Thymus (tissue), 11 donors: ENCODE measurements around the gene CTLA4. TPM values are rescaled to one million over a fixed set of nuclear protein-coding genes. Genes with fewer than 3 reads are reported as not detected.
A peak's percentile ranks its signal among the peaks of the same experiment; 100 is the strongest.

Experiments
- DNase-seq, 9 donors: peaks; one replicate each; pipeline ENCODE4 v3.0.0-alpha.2; 2013; ENCODE audit warnings: low spot score in 9 of 9, low read depth in 6 of 9, missing footprints in 1 of 9
- H3K27ac ChIP-seq, 2 donors: one replicate each; pipeline ENCODE4 v1.5.1; 2013; ENCODE audit warnings: control low read depth in 1 of 2, low read depth in 1 of 2, low read length in 1 of 2, mild to moderate bottlenecking in 1 of 2, moderate library complexity in 1 of 2
- H3K27me3 ChIP-seq, 2 donors: one replicate each; pipeline ENCODE4 v1.5.1; 2013; ENCODE audit warnings: low read length in 1 of 2; ENCODE audit not compliant: control insufficient read depth in 2 of 2, insufficient read depth in 1 of 2
- H3K36me3 ChIP-seq, 2 donors: one replicate each; pipeline ENCODE4 v1.5.1; 2013; ENCODE audit warnings: low read length in 1 of 2, mild to moderate bottlenecking in 1 of 2, moderate library complexity in 1 of 2; ENCODE audit not compliant: control insufficient read depth in 2 of 2, insufficient read depth in 2 of 2
- H3K4me1 ChIP-seq, 2 donors: one replicate each; pipeline ENCODE4 v1.5.1; 2013; ENCODE audit warnings: low read length in 2 of 2; ENCODE audit not compliant: control insufficient read depth in 2 of 2, insufficient read depth in 2 of 2
- H3K4me3 ChIP-seq, 2 donors: one replicate each; pipeline ENCODE4 v1.5.1; 2013; ENCODE audit warnings: low read length in 2 of 2, control low read depth in 1 of 2, mild to moderate bottlenecking in 1 of 2
- H3K9me3 ChIP-seq, 2 donors: one replicate each; pipeline ENCODE4 v1.5.1; 2013; ENCODE audit warnings: low read length in 1 of 2, mild to moderate bottlenecking in 1 of 2; ENCODE audit not compliant: control insufficient read depth in 2 of 2, insufficient read depth in 1 of 2
- WGBS: extraction: QIAGEN DNeasy Blood & Tissue Kit; methylation state at CpG from one replicate; pipeline ENCODE4 v1.1.7; 2013; 5-methylcytosine and 5-hydroxymethylcytosine counted together
- polyA plus RNA-seq: library from polyadenylated mRNA; stranded (reverse); fragments of 200-250 nt; gene quantifications from one replicate; pipeline ENCODE4 v1.2.3, GENCODE V29; 2013
- total RNA-seq: library from RNA; stranded (reverse); fragments of 120-200 nt; gene quantifications from one replicate; pipeline ENCODE4 v1.2.4, GENCODE V29; 2013
- donor health status: healthy.

CTLA4 gene
- total and polyA plus RNA-seq, 2 donors, result 10.6 to 12.3 TPM

DNA sequence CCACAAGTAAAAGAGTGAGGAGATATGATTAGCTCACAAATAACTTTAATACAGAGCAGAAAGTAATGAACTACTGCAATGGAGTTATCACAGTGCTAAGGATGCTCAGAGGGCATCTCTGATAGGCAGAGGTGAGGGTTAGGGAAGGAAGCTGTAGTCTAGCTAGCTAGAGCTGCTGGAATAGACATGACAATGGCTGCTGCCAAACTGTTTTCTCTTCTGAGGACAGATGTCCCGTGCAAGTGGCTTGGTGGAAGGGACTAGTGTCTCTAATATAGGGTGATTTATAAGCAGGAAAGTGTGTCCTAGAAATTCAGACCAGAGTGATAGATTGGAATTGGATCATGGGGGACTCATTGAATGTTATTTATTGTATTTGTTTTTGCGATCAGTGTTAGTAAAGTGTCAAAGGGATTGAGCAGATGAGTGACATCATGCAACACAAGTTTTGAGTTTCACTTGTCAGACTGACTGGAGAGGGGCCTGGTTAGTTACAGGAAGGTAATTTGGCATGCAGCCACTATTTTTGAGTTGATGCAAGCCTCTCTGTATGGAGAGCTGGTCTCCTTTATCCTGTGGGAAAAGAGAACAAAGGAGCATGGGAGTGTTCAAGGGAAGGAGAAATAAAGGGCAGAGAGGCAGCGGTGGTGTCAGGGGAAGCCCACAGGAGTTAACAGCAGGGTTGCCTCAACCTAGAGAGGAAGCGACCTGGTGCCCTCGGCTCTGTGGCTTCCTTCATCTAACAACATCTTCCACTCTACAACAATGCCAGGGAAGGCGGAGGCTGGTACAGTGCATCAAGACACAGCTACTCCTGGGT, 1.9 kb downstream of the CTLA4 start:
- no peaks in the 10 kb centered on the region for H3K36me3 ChIP-seq
- peak overlapping the region in 1 of 2 donors; percentile 16 for H3K4me3 ChIP-seq
- peak overlapping the region; percentile 39 to 83 for H3K27ac ChIP-seq
- WGBS, result 70% methylated on average over 6 of the region's 6 CpGs
- peak in 6 of 9 donors; percentile 18 to 62 (median 24) for DNase-seq
- no peaks in the 10 kb centered on the region for H3K27me3 ChIP-seq
- peaks cover 5 to 21% of the 10 kb centered on the region in 2 donors for H3K4me1 ChIP-seq
- no peaks in the 10 kb centered on the region for H3K9me3 ChIP-seq

DNA sequence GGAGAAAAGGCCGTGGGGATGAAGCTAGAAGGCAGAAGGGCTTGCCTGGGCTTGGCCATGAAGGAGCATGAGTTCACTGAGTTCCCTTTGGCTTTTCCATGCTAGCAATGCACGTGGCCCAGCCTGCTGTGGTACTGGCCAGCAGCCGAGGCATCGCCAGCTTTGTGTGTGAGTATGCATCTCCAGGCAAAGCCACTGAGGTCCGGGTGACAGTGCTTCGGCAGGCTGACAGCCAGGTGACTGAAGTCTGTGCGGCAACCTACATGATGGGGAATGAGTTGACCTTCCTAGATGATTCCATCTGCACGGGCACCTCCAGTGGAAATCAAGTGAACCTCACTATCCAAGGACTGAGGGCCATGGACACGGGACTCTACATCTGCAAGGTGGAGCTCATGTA, 2.9 kb downstream of the CTLA4 start:
- no peak for DNase-seq
- Histone ChIP-seq H3K27ac (peak overlapping the region in 1 of 2 donors; percentile 64), H3K36me3 (no peaks in the 10 kb centered on the region), H3K4me1 (peaks cover 5 to 21% of the 10 kb centered on the region in 2 donors), H3K27me3 (no peaks in the 10 kb centered on the region), H3K4me3 (no peak overlapping the region), H3K9me3 (no peaks in the 10 kb centered on the region)
- 95% methylated on average over 9 of the region's 9 CpGs for WGBS

DNA sequence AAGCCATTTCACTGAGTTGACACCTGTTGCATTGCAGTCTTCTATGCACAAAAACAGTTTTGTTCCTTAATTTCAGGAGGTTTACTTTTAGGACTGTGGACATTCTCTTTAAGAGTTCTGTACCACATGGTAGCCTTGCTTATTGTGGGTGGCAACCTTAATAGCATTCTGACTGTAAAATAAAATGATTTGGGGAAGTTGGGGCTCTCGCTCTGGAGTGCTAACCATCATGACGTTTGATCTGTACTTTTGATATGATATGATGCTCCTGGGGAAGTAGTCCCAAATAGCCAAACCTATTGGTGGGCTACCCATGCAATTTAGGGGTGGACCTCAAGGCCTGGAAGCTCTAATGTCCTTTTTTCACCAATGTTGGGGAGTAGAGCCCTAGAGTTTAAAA, 3.4 kb downstream of the CTLA4 start:
- H3K27ac ChIP-seq, result peak overlapping the region in 1 of 2 donors; percentile 36
- WGBS, result 86% methylated on average over 2 of the region's 2 CpGs
- H3K36me3 ChIP-seq, result no peaks in the 10 kb centered on the region
- H3K4me1 ChIP-seq, result peaks cover 5 to 21% of the 10 kb centered on the region in 2 donors
- H3K27me3 ChIP-seq, result no peaks in the 10 kb centered on the region
- H3K9me3 ChIP-seq, result no peaks in the 10 kb centered on the region
- DNase-seq, result no peak
- no peak overlapping the region for H3K4me3 ChIP-seq

DNA sequence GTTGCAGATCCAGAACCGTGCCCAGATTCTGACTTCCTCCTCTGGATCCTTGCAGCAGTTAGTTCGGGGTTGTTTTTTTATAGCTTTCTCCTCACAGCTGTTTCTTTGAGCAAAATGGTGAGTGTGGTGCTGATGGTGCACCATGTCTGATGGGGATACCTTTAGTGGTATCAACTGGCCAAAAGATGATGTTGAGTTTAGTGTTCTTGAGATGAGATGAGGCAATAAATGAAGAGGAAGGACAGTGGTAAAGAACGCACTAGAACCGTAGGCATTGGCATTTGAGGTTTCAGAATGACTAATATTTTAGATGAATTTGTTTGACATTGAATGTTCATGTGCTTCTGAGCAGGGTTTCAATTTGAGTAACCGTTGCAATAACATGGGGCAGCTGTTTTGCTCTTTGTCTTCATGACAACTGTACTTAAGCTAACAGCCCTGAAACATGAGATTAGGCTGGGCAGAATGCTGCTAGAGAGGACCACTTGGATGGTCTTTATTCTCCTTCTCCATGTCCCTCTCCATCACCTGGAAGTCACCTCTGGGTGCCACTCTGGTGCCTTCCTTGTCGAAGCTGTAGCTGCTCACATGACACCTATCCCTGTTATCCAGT, 3.9 kb downstream of the CTLA4 start:
- H3K4me3 ChIP-seq, result no peak overlapping the region
- peak in 1 of 9 donors; percentile 31 for DNase-seq
- H3K27ac ChIP-seq, result peak overlapping the region in 1 of 2 donors; percentile 36

DNA sequence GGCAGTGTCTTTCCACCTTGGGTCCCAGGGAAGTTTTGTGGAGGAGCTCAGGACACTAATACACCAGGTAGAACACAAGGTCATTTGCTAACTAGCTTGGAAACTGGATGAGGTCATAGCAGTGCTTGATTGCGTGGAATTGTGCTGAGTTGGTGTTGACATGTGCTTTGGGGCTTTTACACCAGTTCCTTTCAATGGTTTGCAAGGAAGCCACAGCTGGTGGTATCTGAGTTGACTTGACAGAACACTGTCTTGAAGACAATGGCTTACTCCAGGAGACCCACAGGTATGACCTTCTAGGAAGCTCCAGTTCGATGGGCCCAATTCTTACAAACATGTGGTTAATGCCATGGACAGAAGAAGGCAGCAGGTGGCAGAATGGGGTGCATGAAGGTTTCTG, 5.9 kb downstream of the CTLA4 start:
- no peaks in the 10 kb centered on the region for H3K9me3 ChIP-seq
- no peak overlapping the region for H3K27ac ChIP-seq
- H3K36me3 ChIP-seq, result no peaks in the 10 kb centered on the region
- DNase-seq, result no peak
- H3K4me1 ChIP-seq, result peaks cover 3 to 14% of the 10 kb centered on the region in 2 donors
- H3K4me3 ChIP-seq, result no peak overlapping the region
- WGBS, result 93% methylated on average over 2 of the region's 2 CpGs
- H3K27me3 ChIP-seq, result no peaks in the 10 kb centered on the region

More for the DNA sequence above, 3.9 kb downstream of the CTLA4 start:
- 89% methylated on average over 6 of the region's 6 CpGs for WGBS
- no peaks in the 10 kb centered on the region for H3K27me3 ChIP-seq
- no peaks in the 10 kb centered on the region for H3K9me3 ChIP-seq
- no peaks in the 10 kb centered on the region for H3K36me3 ChIP-seq
- peaks cover 5 to 20% of the 10 kb centered on the region in 2 donors for H3K4me1 ChIP-seq

DNA sequence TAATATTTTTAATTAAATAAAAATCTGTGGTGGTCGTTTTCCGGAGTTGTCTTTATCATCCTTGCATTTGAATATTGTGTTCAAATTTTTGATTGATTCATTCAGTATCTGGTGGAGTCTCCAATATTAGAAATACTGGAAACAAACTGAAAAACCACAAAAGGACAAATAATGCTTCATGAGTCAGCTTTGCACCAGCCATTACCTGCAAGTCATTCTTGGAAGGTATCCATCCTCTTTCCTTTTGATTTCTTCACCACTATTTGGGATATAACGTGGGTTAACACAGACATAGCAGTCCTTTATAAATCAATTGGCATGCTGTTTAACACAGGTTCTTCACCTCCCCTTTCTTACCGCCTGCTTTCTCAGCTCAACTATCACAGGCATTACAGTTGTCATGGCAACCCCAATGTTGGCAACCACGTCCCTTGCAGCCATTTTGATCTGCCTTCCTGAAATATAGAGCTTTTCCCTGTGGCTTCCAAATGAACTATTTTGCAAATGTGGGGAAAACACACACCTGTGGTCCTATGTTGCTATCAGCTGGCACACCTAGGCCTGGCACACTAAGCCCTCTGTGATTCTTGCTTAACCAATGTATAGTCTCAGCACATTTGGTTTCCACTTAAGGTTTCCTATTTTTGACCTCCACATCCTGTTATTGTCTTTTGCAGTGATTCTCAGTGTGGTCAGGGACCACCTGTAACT, 6.5 kb downstream of the CTLA4 start:
- WGBS, result 83% methylated on average over 5 of the region's 5 CpGs
- Histone ChIP-seq H3K27ac (peak overlapping the region in 1 of 2 donors; percentile 47), H3K27me3 (no peaks in the 10 kb centered on the region), H3K4me3 (no peak overlapping the region), H3K9me3 (no peaks in the 10 kb centered on the region), H3K36me3 (no peaks in the 10 kb centered on the region), H3K4me1 (peaks cover 3 to 14% of the 10 kb centered on the region in 2 donors)
- DNase-seq, result no peak

DNA sequence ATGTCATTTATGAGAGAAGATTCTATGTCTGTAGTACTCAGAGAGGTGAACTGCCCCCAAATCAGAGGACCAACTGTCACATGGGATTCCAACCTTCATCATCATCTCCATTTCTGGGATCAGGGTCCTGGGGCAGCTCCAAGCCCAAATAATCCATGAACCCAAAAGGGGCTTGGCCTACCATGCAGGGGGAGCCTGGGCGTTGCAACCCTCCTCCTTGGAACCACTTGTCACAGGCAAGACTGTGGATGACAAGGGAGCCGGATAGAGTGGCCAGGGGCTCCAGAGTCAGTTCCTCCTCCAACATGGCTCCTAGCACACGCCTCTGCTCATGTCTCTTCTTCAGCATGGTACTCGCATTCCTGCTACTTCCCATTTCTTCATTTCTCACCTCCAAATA, 7.9 kb downstream of the CTLA4 start:
- Histone ChIP-seq H3K27ac (no peak overlapping the region), H3K4me3 (no peak overlapping the region), H3K4me1 (peaks cover 3 to 5% of the 10 kb centered on the region in 2 donors), H3K9me3 (no peaks in the 10 kb centered on the region), H3K36me3 (no peaks in the 10 kb centered on the region), H3K27me3 (no peaks in the 10 kb centered on the region)
- WGBS, result 96% methylated on average over 4 of the region's 4 CpGs
- no peak for DNase-seq

DNA sequence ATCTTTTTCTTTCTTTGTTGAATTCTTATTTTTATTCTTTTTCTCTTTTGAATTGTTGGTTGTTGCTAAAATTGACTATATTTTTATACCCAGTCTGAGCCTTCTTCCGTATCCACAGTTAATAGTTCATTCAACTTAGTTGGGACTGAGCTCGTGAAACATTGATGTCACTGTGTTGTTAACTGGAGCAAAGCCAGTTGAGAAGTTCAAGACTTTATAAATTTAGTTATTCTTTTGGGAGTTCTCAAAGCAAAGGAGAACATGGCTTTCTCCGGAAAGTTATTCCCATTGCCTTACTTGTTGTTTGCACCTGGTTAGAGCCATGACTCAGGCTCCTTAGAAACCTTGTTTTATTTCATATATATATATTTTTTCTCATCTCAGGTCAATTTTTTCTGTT, 8.8 kb downstream of the CTLA4 start:
- H3K4me1 ChIP-seq, result peaks cover 0 to 4% of the 10 kb centered on the region in 2 donors
- WGBS, result 97% methylated on average over 3 of the region's 3 CpGs
- H3K4me3 ChIP-seq, result no peak overlapping the region
- no peaks in the 10 kb centered on the region for H3K9me3 ChIP-seq
- no peak overlapping the region for H3K27ac ChIP-seq
- no peaks in the 10 kb centered on the region for H3K27me3 ChIP-seq
- no peak for DNase-seq
- H3K36me3 ChIP-seq, result no peaks in the 10 kb centered on the region

DNA sequence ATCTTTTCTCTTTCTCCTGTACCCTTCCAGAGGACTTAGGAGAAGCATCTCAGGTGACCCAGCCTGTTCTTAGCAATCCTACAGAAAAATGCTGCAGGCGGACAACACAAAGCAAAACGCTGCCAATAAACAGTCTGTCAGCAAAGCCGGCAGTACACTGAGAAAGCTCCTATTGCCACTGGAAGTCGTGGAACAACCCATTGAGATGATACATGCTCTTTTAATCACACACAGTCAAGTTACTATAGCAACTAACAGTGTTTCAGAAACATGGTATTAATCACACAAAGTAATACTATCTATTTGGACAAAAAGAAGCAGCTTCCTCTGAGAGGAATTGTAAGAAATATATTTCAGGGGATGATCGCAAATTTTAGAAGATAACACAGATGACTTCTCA, 10.5 kb downstream of the CTLA4 start:
- Histone ChIP-seq H3K9me3 (no peaks in the 10 kb centered on the region), H3K4me1 (no peaks in the 10 kb centered on the region), H3K27ac (no peak overlapping the region), H3K36me3 (no peaks in the 10 kb centered on the region), H3K4me3 (no peak overlapping the region), H3K27me3 (no peaks in the 10 kb centered on the region)
- DNase-seq, result no peak
- WGBS, result 51% methylated on average over 5 of the region's 5 CpGs
